HUES6 (cell line): ENCODE results near the gene GNG5.
"Not testable (repeated sequence)": the region's sequence is repeated elsewhere in the genome, so short reads cannot be mapped to it uniquely, and the experiment has no call there.

Experiments used
- H3K27ac ChIP-seq: 2 replicates; pipeline ENCODE4 v1.7.0; 2013; ENCODE audit warnings: low read depth, mild to moderate bottlenecking, low read length, inconsistent platforms
- H3K27me3 ChIP-seq: 2 replicates; pipeline ENCODE4 v1.6.1; 2013; ENCODE audit warnings: low read length; ENCODE audit not compliant: control insufficient read depth, insufficient read depth
- H3K36me3 ChIP-seq: 2 replicates; pipeline ENCODE4 v1.6.1; 2013; ENCODE audit warnings: low read length; ENCODE audit not compliant: control insufficient read depth, insufficient read depth
- H3K4me1 ChIP-seq: 2 replicates; pipeline ENCODE4 v1.6.1; 2013; ENCODE audit warnings: low read length; ENCODE audit not compliant: control insufficient read depth, insufficient read depth
- H3K4me3 ChIP-seq: 2 replicates; pipeline ENCODE4 v1.5.1; 2013; ENCODE audit warnings: low read depth, low read length
- H3K9ac ChIP-seq: one replicate; pipeline ENCODE4 v1.6.1; 2013; ENCODE audit warnings: mild to moderate bottlenecking, low read length
- H3K9me3 ChIP-seq: 2 replicates; pipeline ENCODE4 v1.6.1; 2013; ENCODE audit warnings: low read depth, low read length; ENCODE audit not compliant: control insufficient read depth, insufficient read depth

GNG5 gene

DNA sequence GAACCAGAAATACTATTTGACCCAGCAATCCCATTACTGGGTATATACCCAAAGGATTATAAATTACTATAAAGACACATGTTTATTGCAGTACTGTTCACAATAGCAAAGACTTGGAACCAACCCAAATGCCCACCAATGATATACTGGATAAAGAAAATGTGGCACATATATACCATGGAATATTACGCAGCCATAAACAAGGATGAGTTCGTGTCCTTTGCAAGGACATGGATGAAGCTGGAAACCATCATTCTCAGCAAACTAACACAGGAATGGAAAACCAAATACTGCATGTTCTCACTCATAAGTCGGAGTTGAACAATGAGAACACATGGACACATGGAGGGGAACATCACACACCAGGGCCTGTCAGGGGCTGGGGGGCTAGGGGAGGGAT is 57.7 kb downstream of the GNG5 start:
- not testable (repeated sequence) for H3K36me3 ChIP-seq, H3K4me1 ChIP-seq, H3K27me3 ChIP-seq, H3K9ac ChIP-seq, H3K9me3 ChIP-seq, H3K4me3 ChIP-seq, H3K27ac ChIP-seq
